ENCODE data around the gene TUBA3E.
"Not testable (repeated sequence)": the region's sequence is repeated elsewhere in the genome, so short reads cannot be mapped to it uniquely, and the experiment has no call there.

TUBA3E gene

GRCh38 chr2:130162486-130162885, 35.8 kb downstream of the TUBA3E start:
- not testable (repeated sequence) for DNase-seq (ENCODE audit: low read depth)

DNA sequence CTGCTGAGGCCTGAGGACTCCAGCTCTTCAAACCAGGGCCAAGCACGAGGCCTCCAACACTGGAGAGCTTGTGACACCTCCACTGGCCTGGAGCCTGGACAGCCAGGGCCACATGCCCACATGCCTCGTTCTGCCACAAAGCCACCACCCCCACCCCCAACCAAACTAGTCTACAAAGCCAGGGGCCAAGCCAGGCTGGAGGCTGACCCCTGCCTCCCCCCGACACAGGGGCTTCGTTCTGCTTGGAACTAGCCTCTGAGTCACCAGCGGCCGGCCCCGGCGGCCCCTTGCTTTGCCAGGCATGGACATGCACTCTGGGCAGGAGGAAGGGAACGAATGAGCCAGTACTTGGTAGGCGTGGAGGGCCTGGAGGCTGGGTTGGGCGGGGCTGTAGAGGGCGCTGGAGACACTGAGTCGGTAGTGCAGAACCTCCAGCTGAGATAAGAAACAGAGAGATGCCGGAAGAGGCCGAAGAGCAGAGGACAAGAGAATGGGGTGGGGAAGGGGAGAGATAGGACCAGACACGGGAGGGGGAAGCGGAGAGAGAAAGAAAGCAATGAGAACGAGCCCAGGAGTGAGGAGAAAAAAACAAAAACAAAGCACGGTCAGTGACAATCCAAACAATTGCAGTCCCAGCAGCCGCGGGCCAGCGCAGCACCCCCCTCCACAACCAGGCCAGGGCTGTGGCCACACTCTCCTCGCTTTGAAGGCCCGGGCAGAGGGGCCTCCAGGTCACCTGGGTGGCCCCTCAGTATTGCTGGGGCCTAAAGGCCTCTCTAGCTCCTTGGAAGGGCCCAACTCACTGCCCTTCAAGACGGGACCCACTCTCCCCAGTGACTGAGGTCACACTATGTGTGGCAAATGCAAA, 37.2 kb downstream of the TUBA3E start:
- not testable (repeated sequence) for DNase-seq (ENCODE audit: low read depth)

DNA sequence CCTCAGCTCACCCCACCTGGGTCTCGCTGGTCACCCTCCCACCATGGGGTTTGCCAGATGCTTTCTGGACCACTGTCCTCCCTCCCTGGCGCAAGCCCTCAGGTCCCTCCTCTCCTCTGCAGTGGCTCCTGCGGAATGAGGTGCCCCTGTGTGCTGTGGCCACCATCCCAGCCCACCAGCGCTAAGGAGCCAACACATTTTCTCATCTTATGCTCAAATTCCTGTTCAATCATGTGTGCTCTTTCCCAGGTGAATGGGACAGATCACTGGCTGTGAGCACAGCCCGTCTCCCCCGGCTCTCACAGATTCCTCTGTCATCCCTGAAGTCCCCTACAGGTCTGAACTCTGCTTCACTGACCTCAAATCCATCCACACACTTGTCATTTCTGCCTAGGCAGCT, 38.1 kb downstream of the TUBA3E start:
- DNase-seq (ENCODE audit: low read depth): no peak

- not testable (repeated sequence) for DNase-seq (ENCODE audit: low read depth)
These were observed 38.9 kb downstream of the TUBA3E start for GRCh38 chr2:130159376-130159775.

DNA sequence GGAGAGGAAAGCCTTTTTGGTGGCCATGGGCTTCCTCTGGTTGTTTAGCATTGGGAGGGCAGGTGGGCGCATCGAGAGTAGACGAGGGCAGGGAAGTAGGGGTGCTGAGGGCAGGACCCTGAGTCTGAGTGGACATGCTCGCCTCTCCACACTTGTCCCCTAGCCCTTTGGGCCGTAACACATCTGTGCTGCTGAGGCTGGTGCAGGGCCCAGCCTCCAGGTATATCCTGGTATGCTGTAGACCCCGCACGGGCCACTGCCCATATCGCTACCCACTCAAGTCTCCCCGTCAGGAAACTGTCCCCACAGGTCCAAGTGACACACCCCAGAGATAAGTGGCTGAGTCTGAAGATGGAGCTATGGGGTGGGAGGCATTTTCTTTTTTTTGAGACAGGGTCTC, 39.6 kb downstream of the TUBA3E start:
- no peak for DNase-seq (ENCODE audit: low read depth)

- DNase-seq (ENCODE audit: low read depth): not testable (repeated sequence)
These were observed 40.3 kb downstream of the TUBA3E start for GRCh38 chr2:130157825-130158514.

- not testable (repeated sequence) for DNase-seq (ENCODE audit: low read depth)
These were observed 40.9 kb downstream of the TUBA3E start for GRCh38 chr2:130157354-130157753.

DNA sequence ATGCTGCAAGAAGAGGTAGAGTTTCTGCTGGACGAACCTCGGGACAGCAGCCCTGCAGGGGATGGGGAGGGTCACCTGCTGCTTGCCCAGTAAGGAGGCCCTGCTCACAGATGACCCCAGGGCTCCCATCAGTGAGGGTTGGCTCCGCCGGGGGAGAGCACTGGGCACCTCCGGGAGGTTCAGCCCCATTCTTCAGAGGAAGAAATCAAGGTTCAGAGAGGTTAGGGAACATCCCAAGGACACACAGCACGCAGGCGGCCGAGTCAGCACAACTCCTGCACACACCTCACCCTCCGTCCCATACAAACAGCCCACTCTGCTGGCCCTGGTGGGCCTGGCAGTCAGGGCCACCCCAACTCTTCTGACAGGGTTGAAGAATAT, 41.6 kb downstream of the TUBA3E start:
- no peak for DNase-seq (ENCODE audit: low read depth)

- DNase-seq (ENCODE audit: low read depth): not testable (repeated sequence)
These were observed 42.1 kb downstream of the TUBA3E start for GRCh38 chr2:130155956-130156623.

DNA sequence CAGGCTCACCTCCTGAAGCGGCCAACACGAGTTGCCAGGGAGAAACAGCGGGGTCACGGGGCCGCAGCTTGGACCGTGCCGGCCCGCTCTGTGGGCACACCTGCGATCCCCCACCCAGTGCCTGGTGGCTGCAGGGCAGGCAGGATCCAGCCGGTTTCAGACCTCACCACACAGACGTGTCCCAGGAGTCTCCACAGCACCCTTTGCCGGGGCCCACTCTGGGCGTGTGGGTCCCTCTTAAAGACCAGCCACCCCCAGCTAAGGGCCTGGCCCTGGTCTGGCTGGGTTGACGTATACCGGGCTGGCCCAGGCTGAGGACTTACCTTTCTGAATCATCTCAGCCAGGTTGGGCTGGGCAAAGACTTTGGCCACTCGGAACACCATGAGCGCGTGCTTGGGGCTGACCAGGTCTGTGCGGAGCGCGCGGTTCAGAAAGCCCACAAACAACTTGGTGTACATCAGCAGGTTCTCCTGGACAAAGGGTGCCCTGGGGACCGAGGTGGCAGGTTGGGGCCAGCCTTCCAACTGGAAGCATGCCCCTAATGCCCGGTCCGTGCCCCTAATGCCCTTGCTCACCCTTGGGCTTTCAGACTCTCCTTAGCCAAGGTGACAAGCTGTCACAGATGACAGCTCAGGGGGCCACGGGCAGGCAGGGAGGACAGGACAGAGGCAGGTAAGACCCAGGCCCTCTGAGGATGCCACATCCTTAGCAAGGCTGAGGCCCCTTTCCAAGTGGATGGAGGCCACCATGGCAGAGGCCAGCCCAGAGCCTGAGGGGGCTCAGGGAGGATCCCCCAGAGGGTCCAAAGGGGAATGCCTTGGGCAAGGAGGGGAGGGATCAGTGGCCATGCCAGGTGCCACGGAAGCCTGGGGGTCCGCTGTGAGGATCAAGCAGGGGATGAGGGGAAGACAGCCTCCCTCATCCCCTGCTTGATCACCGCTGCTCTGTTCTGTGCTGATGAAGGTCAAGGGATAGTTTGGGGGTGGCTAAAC, 43.2 kb downstream of the TUBA3E start:
- no peak for DNase-seq (ENCODE audit: low read depth)

DNA sequence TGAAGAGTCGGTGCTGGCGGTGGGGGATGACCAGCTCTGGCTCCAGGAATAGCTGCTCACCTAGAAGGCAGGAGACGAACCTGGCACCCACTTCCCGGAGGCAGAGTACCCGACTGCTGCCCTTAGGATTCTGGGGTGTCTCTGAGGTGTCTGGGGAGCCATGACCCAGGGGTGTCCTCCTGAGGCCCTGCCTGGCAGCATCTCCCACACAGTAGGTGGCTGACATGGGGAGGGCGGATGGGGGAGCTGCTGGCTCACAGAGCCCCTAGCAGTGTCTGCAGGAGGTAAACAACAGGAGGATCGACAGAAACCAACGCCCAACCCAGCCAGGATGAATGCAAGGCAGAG, 43.8 kb downstream of the TUBA3E start:
- DNase-seq (ENCODE audit: low read depth): not testable (repeated sequence)

DNA sequence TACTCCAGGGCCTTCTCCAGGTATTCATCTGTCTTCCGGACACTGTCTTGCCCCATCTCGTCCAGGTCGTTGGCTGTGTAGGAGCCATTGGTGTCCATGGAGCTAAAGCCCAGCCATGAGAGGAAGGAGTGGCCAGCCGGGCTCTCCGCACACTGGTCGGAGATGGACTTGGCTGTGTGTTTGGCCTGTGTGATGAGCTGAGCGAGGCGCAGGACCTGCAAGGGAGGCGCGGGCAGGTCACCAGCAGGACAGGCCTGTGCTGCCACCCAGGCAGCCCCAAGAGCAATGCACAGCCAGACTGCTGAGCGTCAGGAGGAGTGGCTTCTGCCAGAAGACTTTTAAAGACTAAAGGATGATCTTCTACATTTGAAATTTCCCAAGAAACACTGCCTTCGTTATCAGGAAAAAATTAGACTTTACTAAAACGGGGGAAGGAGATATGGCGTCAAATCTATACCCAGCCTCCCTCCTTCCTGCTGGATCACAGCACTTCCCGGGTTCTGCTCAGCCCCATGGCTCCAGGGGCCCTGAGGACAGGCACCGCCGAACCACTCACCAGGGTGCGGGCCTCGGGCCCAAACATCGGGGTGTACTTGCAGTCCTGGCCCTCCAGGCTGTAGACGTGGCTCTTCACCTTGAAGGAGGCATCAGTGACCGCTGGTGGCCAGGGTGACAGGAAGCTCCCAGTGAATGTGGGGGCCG, 44.4 kb downstream of the TUBA3E start:
- DNase-seq (ENCODE audit: low read depth): not testable (repeated sequence)

GRCh38 chr2:130152816-130153595, 45.2 kb downstream of the TUBA3E start:
- no peak for DNase-seq (ENCODE audit: low read depth)

DNA sequence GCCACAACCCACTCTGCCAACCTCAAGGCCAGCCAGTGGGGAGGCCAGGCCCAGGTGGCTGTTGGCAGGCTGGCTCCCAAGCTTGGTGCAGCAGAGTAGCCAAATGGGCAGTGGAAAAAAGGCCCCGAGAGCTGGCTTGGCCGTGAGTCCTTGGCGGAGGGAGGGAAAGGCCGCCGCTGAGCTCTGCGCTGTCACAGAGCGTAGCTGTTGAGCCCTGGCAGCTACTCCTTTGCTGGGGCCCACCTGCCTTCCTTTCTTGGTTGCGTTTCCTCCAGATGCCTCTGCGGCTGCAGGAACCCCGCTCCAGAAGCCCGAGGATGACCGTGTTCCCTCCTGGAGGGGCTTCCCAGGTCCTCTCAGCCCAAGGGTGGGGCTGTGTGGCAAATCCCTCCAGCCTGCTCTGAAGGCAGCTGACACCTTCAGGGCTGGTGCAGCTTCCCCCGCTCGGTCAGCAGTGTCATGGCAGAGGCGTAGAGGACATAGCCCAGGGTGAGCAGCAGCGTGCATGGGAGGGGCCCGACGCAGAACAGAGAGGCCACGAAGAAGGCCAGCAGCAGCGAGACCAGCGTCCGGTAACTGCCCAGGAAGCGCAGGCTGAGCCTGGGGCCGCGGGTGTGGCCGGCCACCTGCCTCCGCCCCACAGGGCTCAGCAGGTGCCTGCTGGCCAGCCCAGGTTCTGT, 46.0 kb downstream of the TUBA3E start:
- not testable (repeated sequence) for DNase-seq (ENCODE audit: low read depth)

DNA sequence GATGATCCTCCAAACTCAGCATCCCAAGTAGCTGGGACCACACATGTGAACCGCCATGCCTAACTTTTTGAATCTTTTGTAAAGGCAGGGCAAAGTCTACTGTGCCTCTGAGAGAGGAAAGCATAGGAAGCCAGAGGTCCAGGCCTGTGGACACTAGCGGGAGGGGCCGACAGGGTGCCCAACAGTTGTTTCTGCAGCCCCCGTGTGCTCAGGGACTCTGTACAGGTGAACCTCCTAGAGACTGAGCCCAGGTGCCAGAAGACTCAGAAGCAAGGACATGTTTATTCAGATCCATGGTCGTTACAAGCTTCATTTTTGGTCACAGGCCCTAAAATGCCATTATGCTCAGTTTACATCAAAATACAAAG, 47.1 kb downstream of the TUBA3E start:
- DNase-seq (ENCODE audit: low read depth): not testable (repeated sequence)

- no peak for DNase-seq (ENCODE audit: low read depth)
These were observed 47.8 kb downstream of the TUBA3E start for GRCh38 chr2:130150181-130151144.

GRCh38 chr2:130148515-130148914, 49.7 kb downstream of the TUBA3E start:
- DNase-seq (ENCODE audit: low read depth): not testable (repeated sequence)

DNA sequence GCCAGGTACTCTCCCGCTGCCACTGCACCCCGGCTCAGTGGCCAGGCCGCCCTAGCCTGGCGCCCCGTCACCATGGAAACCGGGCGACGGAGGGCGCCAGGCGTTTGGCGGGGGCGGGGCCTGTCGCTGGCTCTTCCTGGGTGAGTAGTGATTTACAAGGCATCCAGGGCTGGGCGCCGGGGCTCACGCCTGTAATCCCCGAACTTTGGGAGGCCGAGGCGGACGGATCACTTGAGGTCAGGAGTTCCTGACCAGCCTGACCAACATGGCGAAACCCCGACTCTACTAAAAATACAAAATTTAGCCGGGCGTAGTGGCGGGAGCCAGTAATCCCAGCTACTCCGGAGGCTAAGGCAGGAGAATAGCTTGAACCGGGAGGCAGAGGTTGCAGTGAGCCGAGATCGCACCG, 53.2 kb downstream of the TUBA3E start, which contains the start of gene CCDC74B:
CCDC74B (minus strand) TSS at position 107 of the 409 bp plus-strand sequence. CDS start 116 bp downstream, outside the sequence.
- peak; percentile 35 for DNase-seq (ENCODE audit: low read depth)

All from T follicular helper cell (primary cell).